GM19193 (cell line): Measurements from ENCODE around the gene LRP1-AS.

Experiments
- POLR2A ChIP-seq: IDR thresholded peaks from 4 replicates; pipeline ENCODE4 v1.6.1; 2011; ENCODE audit not compliant: insufficient read depth, insufficient read length; ENCODE audit errors: extremely low read depth

The LRP1-AS gene

GRCh38 chr12:57146961-57147944 lies at the start of gene LRP1-AS:
TSS of gene LRP1-AS (minus strand) at chr12:57147619.
- no peak for TF ChIP-seq POLR2A

- no peak for TF ChIP-seq POLR2A
Observed at GRCh38 chr12:57196956-57197355, 49.5 kb upstream of the LRP1-AS start.

GRCh38 chr12:57196439-57196838 lies 49.0 kb upstream of the LRP1-AS start:
- TF ChIP-seq POLR2A: no peak

GRCh38 chr12:57195611-57196371 lies 48.4 kb upstream of the LRP1-AS start:
- no peak for TF ChIP-seq POLR2A

- TF ChIP-seq POLR2A: no peak
Observed at GRCh38 chr12:57195186-57195585, 47.8 kb upstream of the LRP1-AS start.

GRCh38 chr12:57194253-57194652 lies 46.8 kb upstream of the LRP1-AS start:
- TF ChIP-seq POLR2A: no peak

- TF ChIP-seq POLR2A: no peak
Observed at GRCh38 chr12:57193706-57194245, 46.4 kb upstream of the LRP1-AS start.

GRCh38 chr12:57192920-57193319 lies 45.5 kb upstream of the LRP1-AS start:
- TF ChIP-seq POLR2A: no peak

GRCh38 chr12:57191410-57191809 lies 44.0 kb upstream of the LRP1-AS start:
- no peak for TF ChIP-seq POLR2A

- TF ChIP-seq POLR2A: no peak
Observed at GRCh38 chr12:57190821-57191220, 43.4 kb upstream of the LRP1-AS start.

- TF ChIP-seq POLR2A: no peak
Observed at GRCh38 chr12:57190037-57190436, 42.6 kb upstream of the LRP1-AS start.

- TF ChIP-seq POLR2A: no peak
Observed at GRCh38 chr12:57188090-57188425, 40.6 kb upstream of the LRP1-AS start.

- TF ChIP-seq POLR2A: no peak
Observed at GRCh38 chr12:57187222-57188089, 40.0 kb upstream of the LRP1-AS start.

GRCh38 chr12:57185906-57186508 lies 38.6 kb upstream of the LRP1-AS start:
- TF ChIP-seq POLR2A: no peak
